ENCODE measurements around the gene TMEM19.

TMEM19 gene

DNA sequence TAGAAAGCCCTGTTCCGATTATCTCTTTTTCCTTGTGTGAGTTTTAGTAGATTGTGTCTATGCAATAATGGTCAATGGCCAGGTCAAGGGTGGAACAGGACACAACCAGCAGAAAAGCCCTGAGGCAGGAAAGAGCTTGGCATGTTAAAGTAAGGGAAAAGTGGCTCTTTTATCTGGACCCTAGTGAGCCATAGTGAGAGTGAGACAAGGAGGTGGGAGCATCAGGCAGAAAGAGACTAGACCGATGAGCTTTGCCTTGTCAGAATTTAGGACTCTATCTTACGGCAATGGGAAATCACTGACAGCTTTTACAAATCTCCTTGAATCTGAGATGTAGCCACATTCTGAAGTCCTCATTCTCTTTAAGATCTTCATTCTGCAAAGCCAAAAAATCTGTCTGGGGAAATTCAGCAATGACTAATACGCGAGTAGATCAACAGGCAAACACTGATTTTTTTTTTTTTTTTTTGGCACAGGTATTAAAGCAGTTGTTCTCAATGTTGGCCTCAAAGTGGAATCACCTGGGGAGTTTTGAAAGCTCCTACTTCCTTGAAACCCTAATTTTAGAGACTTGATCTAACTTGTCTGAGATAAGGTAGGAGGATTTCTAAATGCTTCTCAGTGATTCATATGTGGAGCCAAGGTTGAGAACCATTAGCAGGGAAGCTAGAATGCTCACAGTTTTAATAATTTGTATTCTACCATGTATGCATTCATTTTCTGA lies 33.9 kb downstream of the TMEM19 start:
- DNase-seq, result no peak

DNA sequence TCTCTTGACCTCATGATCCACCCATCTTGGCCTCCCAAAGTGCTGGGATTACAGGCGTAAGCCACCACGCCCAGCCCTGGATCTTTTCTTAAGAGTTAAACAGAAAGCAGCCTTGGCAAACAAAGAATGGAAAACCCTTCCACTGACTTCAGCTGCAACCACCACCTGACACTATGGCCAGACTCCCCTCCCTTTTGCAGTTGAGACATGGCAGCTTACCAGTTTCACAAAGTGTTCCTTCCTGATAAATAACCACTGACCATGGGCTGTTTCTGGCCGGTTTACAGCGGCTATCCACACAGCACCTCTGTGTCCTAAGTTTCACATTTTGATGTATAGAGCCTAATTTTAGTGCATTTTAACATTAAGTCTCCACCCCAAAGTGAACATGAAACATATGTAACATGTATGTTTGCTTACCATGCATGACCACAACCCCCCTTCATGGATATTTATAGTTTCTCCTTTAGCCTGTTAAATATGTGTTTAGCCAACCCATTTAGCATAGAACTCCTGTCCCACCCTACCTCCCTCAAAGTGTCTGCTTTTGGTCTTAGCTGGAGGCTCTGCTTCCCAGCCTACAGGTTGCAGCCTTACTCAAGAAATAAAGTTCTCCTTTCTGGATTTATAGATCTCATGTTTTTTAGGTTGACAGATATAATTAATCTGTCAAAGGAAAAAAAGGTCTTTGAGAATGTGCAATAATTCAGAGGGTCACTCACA lies 36.1 kb downstream of the TMEM19 start:
- no peak for DNase-seq

DNA sequence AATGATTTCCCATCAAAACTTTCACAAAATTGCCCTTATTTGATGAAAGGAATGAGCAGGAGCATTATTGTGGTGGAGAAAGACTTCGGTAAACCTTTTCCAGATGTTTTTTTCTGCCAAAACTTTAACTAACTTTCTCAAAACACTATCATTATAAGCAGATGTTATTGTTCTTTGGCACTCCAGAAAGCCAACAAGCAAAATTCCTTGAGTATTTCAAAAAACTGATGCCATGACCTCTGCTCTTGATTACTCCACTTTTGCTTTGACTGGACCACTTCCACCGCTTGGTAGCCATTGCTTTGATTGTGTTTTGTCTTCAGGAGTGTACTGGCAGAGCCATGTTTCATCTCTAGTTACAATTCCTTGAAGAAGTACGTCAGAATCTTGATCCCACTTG lies 39.1 kb downstream of the TMEM19 start:
- no peak for DNase-seq

DNA sequence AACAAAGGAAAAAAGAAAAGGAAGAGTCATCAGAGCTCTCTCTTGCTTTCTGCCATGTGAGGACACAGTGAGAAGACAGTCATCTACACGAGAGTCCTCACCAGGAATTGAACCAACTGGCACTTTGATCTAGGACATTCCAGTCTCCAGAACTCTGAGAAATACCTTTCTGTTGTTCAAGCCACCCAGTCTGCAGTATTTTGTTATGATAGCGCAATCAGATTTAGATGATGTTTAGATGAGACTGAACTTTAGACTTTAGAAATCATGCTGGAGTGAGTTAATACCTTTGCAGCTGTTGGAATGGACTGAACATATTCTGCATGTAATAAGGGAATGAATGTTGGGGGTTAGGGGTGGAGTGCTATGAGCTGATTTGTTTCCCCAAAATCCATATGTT lies 40.7 kb downstream of the TMEM19 start:
- no peak for DNase-seq

DNA sequence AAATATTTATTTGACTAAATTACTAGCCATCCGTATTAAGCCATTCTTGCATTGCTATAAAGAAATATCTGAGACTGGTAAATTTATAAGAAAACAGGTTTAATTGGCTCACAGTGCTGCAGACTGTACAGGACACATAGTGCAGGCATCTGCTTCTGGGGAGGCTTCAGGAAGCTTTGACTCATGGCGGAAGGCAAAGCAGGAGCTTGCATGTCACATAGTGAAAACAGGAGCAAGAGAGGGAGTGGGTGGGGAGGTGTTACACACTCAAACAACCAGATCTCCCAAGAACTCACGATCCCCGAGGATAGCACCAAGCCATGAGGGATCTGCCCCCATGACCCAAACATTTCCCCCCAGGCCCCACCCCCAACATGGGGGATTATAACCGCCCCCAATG lies 42.1 kb downstream of the TMEM19 start:
- no peak for DNase-seq

DNA sequence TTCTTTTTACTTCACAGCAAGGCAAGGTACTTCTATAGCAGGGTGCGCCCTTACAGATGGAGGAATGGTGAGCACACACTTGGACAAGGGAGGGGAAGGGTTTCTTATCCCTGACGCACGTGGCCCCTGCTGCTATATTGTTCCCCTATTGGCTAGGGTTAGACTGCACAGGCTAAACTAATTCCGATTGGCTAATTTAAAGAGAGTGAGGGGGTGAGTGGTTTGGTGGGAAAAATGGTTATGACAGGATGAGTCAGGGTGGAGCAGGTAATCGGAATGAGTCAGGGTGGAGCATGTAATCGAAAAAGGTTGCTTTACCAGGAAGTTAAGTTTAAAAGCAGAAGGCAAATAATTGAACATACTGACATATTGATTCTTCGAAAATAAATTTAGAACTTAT lies 45.1 kb downstream of the TMEM19 start:
- no peak for DNase-seq

DNA sequence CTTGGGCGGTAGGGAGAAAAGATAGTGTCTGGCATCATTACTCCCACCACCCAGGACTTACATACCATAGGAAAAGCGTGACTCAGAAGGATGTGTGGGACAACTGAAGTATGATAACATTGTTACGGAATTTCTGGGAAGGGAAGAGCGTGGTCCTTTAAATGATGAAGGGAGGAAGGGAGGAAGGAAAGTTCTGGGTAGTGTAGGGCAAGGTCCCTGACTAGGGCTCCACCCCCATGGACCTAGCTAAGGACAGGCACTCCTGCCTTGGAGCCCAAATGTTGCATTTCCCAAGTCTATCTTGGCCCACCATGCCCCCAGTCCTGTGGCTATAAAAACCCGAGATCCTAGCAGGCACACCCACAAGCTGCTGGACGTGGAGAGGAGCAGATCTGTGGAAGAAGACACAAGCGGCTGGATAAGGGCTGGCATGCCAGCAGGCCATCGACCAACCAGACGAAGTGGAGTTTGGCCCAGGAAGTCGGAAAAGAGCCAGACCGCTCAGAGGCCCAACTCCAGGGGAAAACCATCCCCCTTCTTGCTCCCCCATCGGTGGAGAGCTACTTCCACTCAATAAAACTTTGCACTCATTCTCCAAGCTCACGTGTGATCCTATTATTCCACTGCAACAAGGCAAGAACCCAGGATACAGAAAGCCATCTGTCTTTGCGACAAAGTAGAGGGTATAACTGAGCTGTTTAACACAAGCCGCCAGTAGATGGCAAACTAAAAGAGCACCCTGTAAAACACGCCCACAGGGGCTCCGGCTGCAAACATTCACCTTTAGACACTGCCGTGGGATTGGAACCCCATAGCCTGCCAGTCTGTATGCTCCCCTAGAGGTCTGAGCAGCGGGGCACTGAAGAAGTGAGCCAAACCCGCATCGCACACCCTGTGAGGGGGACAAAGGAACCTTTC lies 45.8 kb downstream of the TMEM19 start:
- no peak for DNase-seq

DNA sequence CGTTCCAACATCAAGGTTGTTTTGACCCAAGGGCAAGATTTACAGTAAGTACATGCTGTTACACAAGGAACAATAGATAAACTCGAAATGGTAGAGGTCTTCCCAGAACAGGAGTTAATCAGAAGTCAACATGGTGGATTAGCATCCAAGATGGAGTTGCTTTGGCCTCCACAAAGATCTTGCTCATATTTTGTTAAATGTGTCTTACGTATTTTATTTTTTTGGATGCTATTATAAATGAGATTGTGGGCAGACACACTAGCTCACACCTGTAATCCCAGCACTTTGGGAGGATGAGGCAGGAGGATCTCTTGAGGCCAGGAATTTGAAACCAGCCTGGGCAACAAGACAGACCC lies 46.5 kb downstream of the TMEM19 start:
- DNase-seq, result no peak

DNA sequence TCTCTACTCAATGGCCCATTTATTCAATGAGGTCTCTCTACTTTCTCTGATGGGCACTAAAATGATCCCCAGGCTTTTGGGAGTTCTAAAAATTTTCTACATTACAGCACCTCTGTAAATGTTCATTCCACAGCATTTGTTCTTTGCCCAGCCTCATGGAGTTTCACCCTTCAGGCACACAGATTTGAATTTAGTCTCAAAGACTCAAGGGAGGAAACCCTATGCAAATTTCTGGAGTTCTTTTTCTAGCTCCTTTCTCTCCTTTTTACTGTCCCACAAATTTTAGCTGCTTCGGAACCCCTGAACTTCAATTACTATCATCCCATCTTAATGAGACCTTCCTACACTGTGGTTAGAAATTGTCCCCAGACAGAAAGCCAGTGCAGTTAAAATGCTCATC lies 51.3 kb downstream of the TMEM19 start:
- no peak for DNase-seq

DNA sequence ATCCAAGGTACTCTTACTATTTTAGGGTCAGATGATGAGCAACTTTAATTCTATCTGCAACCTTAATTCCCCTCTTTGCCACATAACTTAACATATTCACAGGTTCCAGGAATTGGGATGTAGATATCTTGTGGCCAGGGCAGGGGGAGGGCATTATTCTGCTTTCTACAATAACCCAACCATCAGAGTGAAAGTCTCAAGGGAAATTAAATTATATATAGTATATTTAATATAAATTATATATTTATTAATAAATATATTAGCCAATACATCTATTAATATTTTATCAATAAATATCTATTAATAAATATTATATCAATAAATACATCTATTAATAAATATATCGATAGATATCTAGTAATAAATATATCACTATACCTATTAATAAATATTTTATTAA lies 57.1 kb downstream of the TMEM19 start:
- DNase-seq, result no peak

DNA sequence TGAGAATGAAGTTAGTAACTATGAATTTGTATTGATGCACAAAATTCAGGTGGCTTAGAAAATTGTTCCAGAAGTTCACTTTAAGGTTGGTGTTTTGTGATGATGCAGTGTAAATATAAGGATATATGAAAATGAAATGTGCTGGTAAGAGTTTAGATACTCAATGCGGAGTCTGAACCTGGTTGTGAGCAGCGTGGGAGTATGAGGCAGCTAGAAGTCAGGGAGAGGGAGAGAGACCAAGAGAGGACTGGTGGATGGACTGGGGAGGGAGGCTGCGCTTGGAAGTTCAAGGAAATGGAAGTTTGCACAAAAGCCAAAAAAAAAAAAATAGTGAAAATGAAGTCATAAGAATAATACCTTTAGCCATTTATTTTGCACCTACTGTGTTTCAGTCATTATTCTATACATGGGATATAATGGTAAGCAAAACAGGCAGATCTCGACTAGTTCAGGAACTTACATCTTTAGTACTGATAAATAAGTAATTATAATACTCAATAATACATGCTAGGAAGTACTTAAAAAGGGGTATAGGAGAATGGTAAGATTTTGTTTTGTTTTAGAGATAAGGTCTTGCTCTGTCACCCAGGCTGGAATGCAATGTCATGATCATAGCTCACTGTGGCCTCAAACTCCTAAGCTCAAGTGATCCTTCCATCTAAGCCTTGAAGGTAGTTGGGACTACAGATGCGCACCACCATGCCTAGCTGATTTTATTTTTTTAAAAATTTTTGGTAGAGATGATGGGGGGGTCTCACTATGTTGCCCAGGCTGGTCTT lies 58.8 kb downstream of the TMEM19 start:
- no peak for DNase-seq

DNA sequence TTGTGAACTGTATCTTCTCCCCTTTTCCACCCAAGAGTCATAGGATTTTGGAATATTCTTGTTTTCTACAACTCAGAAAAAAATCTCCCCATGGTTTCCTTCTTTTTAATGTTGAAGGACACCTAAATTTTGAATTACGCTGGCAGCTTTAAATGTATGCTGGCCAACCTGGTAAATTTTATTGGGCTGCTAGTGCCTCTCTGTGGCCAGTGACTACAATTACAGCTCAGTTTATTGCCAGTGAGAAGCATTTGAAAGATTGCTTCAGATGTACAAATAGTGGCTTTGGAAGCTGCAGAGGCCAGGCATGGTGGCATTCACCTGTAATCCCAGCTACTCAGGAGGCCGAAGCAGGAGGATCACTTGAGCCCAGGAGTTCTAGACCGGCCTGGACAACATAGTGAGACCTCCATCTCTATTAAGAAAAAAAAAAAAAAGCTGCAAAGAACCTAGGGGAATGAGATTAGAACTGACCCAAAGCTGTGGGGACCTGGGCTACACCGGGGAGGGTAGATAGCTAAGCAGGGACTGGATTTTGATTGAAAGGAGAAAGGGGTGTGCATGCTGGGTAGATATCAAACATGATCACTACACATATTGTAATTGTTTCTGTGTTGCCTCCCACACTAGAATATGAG lies 61.2 kb downstream of the TMEM19 start:
- DNase-seq, result peak; percentile 67

DNA sequence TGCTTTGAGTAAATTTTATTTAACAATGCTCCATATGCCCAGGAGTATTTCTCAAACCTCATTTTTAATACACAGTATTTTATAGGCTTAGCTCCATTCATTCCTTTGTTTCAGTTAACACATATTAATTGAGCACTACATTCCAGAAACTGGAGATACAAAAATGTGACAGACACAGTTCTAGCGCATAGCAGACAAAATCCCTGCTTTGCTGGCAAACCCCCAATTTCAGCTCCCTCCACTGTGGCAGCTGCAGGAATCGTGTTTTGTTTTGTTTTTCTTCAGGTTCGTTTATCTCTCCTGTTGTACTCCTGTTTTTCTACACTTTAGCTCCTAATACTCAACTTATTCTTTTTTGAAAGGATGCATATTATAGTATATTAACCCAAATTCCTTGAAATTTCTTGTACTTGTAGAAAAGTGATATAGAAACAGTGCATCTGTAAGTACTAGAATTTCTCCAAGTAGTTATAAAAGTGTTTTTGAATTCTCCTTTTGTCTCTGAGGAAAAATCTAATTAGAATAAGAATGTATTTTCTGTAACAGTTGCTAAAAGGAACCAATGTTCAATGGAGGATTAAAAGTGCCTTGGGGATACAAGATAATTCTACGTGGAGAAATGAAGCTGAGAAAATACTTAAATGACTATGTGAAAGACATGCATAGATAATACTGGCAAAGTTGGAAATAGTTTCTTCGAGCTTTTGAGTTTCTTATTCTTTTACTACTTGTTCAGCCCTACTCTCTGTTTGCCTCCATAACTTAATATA lies 62.4 kb downstream of the TMEM19 start:
- no peak for DNase-seq

DNA sequence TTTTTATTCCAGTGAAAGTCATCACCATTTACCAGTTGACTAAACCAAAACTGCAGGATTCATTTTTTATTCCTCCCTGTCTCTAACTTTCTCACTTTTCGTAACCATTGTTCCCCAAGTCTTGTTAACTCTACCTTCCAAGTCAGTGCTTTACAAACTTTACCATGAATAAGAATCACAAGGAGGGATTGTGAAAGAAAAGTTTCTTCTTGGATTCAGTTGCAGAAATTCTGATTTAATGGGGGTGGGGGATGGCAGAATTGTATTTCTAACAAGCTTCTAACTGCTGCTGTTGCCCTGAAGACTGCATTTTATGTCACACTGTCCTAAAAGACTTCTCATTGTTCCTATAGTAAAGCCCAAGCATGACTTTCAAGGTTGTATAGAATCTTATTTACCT lies 63.8 kb downstream of the TMEM19 start:
- DNase-seq, result no peak

DNA sequence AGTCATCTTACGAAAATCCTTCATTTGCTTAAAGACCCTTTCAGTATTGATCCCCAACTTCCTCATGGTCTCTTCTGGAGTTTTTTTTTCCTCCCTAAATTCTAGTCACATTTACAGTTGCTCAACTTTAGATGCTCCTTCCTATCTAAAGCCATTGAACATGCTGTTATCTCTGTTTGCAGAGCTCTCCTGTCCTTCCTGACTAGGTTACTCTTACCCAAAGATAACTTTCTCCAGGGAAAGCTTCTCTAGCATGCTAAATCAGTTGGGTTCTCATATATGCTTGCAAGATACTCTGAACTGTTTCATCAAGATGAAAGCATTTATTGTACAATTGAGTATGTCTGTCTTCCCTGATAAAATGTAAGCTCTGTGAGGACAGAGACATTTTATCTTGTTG lies 67.0 kb downstream of the TMEM19 start:
- DNase-seq, result no peak

All from NCI-H748 treated with DMSO at 0.1 percent for 48 hours (cell line).